Hematopoietic multipotent progenitor cell treated with erythropoietin and hydrocortisone succinate and interleukin-3 and kit ligand, for 4 days (in vitro differentiated cells): ENCODE results near the gene XK.
"Not testable (repeated sequence)": the region's sequence is repeated elsewhere in the genome, so short reads cannot be mapped to it uniquely, and the experiment has no call there.

Source experiments
- DNase-seq: peaks from one replicate; pipeline ENCODE4 v3.0.0-alpha.2; 2015

XK gene, protein sequence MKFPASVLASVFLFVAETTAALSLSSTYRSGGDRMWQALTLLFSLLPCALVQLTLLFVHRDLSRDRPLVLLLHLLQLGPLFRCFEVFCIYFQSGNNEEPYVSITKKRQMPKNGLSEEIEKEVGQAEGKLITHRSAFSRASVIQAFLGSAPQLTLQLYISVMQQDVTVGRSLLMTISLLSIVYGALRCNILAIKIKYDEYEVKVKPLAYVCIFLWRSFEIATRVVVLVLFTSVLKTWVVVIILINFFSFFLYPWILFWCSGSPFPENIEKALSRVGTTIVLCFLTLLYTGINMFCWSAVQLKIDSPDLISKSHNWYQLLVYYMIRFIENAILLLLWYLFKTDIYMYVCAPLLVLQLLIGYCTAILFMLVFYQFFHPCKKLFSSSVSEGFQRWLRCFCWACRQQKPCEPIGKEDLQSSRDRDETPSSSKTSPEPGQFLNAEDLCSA

DNA sequence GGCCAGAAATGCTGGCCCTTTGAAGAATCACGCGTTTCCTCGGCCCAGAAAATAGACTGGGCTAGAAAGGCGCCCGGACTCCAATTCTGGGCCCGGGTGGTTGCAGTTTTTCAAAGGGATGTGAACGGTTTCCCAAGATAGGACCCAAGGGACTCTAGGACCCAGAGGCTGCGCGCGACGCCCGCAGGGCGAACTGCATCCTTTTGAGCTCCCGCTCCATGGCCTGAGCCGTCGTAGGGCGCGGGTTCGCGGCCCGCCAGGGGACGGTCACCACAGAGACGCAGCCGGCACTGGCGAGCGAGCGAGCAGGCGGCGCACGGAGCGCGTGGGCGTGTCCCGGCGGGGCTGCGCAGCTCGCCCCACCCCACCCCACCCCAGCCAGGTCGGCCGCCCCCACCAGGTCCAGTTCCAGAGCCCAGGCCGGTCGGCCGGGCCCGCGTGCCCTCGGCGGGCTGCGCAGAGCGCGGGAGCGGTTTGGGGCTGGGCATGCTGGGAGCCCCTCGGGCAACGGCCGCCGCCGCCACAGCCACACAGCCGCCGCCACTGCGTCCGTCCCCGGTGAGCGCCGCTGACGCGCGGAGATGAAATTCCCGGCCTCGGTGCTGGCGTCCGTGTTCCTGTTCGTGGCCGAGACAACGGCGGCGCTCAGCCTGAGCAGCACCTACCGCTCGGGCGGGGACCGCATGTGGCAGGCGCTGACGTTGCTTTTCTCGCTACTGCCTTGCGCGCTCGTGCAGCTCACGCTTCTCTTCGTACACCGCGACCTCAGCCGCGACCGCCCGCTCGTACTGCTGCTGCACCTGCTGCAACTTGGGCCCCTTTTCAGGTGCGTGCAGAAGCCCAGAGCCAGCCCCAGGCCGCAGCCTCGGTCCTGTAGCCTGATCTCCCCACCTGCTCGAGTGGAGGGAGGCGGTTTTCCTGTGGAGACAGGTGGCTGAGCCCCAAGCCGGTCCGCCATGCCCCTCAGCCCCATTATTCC is at the start of gene XK:
Gene XK (plus strand): TSS at position 411 of the 979 bp plus-strand sequence. CDS start 171 bp downstream, at position 582.
- peak; percentile 80 for DNase-seq

DNA sequence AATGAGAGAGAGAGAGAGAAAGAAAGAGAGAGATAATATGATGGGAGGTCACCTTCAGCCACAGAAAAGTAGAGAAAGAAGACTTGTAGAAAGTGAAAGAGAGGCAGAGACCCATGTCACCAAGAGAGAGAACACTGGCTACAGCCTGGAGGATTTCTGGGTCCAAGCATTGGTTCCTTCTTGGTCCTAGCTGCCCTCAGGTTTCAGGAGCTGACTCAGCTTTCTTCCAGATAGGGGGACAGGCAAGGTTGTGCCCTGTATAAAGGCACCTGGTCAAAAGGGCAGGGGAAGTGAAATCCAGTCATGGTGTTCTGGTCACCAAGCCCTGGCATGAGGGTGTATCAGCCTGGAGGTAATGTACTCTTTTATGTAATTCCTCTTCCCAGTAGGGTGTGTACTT is 47.5 kb upstream of the XK start:
- DNase-seq, result no peak

DNA sequence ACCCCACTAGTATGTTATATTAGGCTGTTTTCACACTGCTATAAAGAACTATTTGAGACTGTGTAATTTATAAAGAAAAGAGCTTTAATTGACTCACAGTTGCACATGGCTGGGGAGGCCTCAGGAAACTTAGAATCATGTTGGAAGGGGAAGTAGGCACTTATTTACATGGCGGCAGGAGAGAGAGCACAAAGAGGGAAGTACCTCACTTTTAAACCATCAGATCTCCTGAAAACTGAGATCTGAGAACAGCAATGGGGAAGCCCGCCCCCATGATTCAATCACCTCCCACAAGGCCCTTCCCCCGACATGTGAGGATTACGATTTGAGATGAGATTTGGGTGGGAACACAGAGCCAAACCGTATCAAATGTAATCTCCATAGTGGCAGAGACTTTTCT is 45.4 kb upstream of the XK start:
- DNase-seq, result peak; percentile 23

DNA sequence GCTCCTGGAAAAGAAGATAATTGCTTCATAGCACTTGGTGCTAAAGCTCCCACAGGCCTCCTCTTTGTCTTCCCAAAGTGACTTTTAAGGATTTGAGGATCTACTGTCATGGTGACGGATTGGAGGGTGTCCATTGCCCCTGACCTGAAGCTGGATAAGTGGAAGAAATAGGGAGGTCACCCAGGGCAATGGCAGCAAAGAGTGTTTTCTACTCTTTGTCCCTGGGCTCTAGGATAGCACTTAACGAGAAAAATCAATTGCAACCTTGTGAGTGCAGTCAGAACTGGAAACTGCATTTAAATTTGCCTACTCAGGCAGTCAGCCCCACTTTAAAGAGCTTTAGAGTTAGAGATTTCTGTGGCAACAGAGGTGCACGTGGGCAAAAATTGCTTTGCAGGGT is 43.7 kb upstream of the XK start:
- no peak for DNase-seq

DNA sequence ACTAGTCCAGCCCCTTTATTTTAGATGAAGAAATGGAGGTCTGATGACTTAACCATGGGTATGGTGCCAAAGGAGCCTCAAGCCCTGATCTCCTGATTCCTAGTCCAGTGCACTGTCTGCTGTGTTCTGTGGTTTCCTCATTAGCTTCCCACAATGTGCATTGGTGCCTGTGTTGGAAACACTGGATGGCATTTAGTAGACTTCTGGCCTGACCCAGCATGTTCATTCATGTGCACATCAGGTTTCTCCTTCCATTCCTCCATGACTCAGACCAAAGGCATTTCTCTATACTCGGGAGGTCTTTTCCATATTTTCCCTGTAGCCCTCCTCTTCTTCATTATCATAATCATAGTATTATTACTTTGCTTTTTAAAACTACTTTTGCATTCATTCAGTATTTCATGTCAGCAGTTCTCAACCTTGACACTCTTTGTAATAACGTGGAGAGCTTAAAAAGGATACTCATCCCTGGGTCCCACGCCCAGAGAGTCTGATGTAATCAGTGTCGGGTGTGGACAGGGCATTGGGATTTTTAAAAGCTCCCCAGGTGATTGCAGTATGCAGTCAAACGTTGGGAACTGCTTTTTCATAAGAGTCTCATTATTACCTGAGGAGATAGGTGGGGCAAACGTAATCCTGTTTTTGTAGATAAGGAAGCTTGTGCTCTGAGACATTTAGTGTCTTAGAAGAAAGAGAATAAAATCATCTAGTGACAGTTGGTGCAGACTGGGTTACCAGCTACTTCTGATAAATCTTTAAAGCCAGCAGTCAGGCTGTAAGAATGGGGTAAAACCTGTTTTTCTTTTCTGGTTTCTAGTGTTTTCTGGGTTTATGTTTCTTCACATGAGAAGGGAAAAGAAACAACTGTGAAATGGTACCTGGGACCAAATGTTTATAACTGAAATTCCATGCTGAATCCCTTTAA is 40.9 kb upstream of the XK start:
- no peak for DNase-seq

DNA sequence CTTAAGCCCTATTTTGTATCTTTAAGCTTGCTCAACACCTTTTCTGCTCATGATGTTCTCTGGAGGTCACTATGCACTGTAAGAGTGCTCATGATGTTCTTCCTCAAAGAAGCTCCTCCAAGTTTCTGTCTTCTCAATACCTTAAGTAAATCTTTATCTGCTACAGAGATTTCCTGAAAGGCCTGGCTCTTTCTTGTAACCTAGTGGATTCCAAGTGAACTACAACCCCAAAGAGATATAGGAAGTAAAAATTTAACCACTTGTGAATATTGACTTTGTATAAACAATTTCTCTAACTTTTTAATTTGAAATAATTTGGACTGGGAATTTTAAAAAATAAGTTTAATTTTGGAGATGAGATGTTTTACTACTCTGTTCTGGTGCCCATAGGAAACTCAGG is 39.3 kb upstream of the XK start:
- DNase-seq, result peak; percentile 29

DNA sequence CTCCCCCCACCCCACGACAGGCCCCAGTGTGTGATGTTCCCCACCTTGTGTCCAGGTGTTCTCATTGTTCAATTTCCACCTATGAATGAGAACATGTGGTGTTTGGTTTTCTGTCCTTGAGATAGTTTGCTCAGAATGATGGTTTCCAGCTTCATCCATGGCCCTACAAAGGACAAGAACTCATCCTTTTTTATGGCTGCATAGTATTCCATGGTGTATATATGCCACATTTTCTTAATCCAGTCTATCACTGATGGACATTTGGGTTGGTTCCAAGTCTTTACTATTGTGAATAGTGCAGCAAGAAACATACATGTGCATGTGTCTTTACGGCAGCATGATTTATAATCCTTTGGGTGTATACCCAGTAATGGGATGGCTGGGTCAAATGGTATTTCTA is 34.7 kb upstream of the XK start:
- DNase-seq, result not testable (repeated sequence)

DNA sequence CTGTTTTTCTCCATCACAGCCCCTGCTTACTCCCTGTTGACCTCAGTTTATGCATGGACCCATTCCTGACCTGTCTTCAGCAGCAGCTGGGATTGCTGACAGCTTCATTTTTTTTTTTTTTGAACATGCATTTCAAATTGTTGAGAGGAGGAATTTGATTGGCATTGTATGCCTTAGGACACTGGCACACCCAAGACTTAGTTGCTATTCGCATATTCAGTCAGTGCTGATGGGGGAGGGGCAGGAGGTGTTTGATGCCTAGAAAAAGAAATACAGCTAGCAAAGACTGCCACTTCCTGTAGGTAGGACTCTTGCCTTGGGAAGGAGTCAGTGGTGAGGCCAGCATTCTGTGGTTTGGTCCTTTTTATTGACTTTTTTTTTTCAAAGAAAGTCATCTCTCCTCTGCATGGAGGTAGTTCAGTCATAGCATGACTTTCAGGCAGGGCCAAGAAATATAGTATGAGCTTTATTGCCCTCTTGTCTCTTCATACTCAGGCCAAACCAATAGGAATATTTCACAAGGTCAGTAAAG is 33.6 kb upstream of the XK start:
- DNase-seq, result peak; percentile 46

DNA sequence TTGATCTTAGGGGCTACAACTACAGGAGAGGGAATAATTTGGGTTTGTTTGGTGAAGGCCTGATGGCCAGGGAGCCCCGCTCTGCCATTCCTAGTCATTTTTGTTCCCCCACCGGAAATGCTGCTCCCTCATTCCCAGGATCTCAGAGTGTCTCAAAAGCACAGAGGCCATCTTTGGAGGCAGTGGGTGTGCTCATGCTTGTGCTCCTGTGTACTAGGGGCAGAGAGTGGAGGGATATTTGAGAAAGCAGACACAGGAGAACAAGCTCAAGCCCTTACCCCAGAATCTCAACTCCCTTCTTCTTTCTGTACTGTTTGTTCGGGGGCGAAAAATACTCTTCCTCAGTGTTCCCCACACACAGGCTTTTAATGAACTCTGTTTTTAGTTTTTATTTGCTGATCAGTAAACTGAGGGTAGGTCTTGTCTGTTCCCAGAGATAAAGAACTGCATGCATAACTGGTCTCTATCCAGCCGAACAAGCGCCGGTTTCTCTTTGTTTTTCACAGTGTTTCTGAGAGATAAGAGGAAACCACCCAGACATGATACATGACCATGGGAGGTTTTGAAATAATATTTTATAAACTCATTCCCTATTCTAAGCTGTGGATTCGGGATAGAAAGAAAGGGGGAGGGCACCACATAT is 32.9 kb upstream of the XK start:
- peak; percentile 91 for DNase-seq

DNA sequence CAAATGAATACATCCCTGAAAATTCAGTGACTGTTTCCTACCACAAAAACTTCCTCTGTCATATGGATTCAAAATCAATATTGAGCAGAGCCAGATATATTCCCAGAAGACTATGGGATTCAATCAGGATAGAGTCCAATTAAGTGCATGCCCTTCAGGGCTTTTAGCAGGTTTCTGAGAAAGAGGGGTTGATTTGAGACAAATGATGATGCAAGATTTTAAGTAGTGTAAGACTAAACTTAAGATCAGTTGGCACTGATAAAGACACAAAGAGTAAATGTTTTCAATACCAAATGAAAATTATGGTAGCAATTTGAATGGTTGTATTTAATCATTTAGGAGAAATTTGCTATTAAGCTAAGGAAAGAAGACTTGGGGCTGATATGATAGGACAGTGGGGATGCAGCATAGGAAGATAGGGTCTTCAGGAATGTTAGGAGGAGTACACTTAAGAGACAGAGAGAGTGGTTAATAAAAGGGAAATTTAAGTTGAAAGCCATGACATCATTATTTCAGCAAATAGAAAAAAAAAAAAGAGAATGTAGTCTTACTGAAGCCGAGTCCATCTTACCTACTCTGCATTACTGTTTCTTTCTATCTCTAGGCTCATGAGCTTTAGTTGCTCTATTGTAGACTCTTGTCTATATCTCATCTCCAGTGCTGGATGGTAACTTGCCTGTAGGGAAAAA is 32.0 kb upstream of the XK start:
- peak; percentile 25 for DNase-seq

DNA sequence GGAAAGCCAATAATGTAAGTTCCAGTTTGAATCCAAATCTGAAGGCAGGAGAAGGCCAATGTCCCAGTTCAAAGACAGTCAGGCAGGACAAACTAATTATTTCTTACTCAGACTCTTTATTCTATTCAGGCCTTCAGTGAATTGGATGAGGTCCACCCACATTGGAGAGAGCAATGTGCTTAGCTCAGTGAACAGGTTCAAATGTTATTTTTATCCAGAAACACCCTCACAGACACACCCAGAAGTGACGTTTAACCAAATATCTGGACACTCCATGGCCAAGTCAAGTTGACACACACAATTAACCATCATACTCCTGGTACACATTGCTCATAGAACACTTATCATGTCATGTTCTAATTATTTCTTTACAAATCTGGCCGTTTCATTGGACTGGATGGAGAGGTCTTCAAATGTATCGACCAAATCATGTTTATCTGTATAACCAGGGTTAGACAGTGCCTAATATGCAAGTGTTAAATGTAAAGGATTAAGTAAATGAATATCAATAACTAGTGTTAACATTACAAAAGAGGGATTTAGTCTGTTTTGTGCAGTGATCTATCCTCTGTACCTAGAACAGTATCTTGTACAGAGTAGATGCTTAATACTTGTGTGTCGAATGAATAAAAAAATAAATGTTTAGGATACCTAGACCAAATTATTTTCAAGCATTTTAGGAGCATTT is 27.1 kb upstream of the XK start:
- no peak for DNase-seq

DNA sequence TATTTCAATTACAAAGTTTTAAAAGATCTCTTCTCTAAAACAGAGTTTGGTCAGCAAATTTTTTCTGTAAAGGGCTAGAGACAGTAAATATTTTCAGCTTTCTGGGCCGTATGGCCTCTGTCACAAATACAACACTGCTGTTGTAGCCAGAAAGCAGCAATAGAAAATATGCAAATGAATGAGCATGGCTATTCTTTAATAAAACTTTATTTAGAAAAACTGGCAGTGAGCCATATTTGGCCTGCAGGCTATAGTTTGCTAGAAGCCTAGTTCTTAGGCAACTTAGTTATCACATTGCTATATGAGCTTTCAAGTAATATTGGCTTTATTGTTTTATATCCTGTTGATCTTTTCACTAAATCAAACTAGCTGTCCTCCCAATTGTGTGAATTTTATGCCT is 26.5 kb upstream of the XK start:
- DNase-seq, result no peak

DNA sequence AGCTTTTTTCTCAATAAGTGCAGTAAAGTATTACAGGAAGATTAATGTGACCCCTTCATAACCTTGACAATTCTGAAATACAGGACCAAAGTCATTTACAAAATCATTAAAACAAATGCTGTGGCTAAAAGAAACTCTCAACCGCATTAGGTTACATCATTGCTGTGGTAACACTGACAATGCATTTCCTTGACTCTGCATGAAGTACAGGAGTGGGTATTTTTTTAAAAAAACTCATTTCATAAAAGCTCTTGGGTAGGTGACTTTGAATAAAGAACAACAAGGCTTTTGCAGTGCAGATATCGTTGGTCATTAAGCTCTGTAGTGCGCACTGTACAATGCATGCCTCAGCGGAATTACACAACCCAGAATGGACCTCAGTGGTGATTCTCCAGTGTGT is 23.4 kb upstream of the XK start:
- DNase-seq, result peak; percentile 52

DNA sequence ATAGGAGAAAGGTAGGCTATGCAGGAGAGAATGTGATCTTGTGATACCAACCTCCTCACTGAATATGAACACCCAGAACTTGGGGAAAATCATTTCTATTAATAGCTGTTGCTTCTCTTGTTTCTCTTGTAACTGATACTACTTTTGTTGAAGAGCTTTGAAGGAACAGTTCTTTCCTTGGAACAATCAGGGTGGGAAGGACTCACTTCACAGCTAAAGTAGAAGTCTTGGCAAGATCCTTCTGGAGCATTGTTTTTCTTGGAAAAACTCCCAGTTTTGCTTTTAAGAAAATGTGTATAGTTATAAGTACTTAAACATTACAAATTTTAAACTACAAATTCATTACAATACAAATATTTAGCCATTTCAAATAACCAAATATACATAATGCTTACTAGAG is 19.1 kb upstream of the XK start:
- DNase-seq, result no peak

DNA sequence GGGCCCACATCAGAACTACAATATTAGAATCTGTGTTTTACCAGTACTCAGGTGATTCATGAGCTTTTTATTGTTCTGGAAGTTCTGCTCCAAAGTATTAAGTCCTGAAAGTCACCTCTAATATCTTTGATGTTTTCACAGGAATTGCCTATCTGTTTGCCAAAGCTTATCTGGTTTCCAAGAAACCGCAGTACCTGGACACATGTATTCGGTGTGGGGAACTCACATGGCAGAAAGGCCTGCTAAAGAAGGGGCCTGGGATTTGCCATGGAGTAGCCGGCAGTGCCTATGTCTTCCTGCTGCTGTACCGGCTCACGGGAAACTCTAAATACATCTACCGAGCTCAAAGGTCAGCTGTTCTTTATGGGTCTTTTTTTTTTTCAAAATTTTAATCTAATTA is 18.4 kb upstream of the XK start:
- DNase-seq, result no peak

DNA sequence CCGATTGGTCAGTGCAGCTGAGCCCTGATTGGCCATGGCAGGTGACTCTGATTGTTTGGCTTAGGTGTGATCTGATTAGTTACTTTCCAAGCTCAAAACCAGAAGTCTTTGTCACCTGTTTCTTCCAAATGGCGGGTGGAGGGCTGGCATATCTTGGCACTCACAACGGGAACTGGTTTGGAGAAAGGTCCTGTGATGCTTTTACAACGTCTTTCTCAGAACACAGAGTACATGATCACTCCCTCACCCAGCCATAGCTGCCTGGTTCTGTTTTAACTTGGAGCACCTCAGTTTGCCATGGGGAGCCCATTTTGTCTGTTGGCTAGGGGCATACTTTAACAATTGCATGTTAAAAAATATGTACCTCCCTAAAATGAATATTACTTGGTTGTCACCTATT is 13.0 kb upstream of the XK start:
- DNase-seq, result no peak

DNA sequence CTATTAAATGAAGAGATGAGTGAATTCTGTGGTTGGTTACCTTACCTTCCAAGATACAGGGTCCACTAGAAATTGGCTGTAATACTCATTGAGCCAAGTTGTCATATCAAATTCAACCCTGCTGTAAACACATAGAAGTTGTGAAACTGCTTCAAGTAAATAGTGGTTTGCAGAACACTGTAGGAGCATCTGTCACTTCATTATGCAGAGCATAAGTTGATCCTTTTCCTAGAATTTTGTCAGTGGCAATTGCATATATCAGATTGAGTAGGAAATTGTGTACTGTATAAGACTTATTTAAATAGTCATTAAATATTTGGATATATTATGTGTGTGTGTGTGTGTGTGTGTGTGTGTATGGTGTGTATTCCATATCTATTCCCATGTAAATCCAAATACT is 8.8 kb upstream of the XK start:
- DNase-seq, result no peak

DNA sequence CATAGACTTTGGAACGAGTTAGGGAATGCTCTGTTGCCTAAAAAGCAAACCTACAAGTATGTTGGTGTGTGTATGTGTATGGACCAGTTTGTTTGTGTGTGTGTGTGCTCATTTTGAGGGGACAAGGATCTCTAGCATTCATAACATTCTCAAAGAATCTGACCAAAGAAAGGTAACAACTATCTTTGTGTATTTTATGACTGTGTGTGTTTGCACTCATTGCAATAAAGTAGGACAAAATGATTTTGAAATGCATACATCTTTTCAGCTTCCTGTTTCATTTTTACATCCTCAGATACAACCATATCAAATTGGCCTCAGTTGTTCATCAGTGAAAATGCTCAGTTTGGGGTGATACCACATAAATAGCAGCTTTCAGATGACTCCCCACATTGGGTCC is 8.3 kb upstream of the XK start:
- DNase-seq, result no peak

DNA sequence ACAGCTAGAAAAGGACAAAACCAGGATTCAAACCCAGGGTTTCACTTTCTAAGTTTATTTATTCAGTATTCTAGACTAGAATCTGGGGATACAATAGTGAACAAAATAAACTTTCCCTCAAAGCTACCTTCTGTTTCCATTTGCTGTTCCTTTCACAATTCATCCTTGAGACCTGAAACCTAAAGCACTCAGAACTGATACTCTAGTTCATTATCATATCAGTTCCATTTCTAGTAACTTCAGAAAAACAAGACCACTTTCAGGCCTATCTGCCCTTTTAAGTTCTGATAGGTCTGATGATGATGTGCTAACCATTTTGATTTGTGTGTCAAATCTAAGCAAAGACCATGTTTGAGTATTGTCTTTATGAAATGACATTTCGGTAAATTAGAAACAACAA is 7.8 kb upstream of the XK start:
- no peak for DNase-seq

DNA sequence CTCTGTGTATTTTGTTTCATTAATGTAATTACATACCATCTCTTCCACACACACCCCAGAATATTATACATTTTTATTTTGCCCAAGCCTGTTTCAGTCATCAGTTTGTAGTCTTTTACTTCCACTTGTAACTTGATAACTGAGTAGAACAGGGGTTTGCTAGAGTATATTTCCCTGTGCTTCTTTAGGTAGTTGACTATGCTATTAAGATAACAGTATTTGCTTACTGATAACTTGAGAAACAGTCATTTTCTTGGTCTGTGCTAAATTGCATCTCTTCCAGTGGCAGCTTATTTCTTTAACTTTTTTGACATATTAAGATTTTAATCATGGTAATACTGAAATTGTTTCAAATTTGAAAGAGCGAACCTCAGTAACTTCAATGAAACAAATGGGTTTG is 7.0 kb upstream of the XK start:
- no peak for DNase-seq

DNA sequence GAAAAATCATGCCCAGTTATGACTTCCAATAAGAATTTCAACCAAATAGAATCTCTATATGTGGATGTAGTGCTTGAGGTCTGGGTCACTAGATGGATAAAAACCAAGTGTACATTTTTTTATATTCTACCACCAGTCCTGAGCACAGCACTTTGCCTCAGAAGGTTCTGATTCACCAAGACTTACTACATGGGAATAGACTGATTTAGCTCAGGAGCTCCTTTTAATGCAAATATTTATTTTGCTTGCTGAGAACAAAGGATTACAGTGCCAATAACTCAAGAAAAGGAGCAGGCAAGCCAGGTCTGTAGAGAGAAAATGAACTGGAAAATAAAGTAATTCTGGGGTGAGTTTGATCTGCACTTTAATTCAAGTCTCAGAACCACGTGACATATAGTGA is 6.4 kb upstream of the XK start:
- DNase-seq, result no peak
